ENCODE results near the gene RFWD3. TPM values are rescaled to one million over a fixed set of nuclear protein-coding genes. Genes with fewer than 3 reads are reported as not detected.

The RFWD3 gene
- total and polyA plus RNA-seq, 2 of the 13 experiments (the other 11 are each of a cell fraction or from before 2014, with no cell fraction given), result 23.4 to 62.6 TPM

GRCh38 chr16:74709441-74709877 lies 42.8 kb upstream of the RFWD3 start (continued):
- TF ChIP-seq SMAD1 (CRISPR knock-in tag; IDR thresholded peaks at IDR 0.05; ENCODE audit: borderline replicate concordance, low read depth), result no peak
- TF ChIP-seq ZNF136 (CRISPR knock-in tag; IDR thresholded peaks at IDR 0.05; ENCODE audit: low read depth), result 0 out of 2 replicates have a peak, but pooled peaks have one; percentile 38
- no peak for TF ChIP-seq NCOA5 (CRISPR knock-in tag; IDR thresholded peaks at IDR 0.05)
- TF ChIP-seq CBFB (CRISPR knock-in tag; IDR thresholded peaks at IDR 0.05), result no peak
- TF ChIP-seq ZNF574 (CRISPR knock-in tag; IDR thresholded peaks at IDR 0.05), result 0 out of 2 replicates have a peak, but pooled peaks have one; percentile 34
- TF ChIP-seq CEBPG (CRISPR knock-in tag; IDR thresholded peaks at IDR 0.05), result 0 out of 2 replicates have a peak, but pooled peaks have one; percentile 26
- TF ChIP-seq SOX13 (IDR thresholded peaks at IDR 0.05), result no peak
- peak in 1 of 2 experiments; percentile 41; a peak in 1 of 4 replicates for TF ChIP-seq SOX13 (CRISPR knock-in tag; conservative IDR thresholded peaks at IDR 0.05 in 1 of 2, IDR thresholded peaks at IDR 0.05 in 1 of 2)
- TF ChIP-seq HNF1B (CRISPR knock-in tag; IDR thresholded peaks at IDR 0.05), result peak; percentile 47; the same call in 1 of the 2 replicates
- peak; percentile 65 for TF ChIP-seq IRF2 (CRISPR knock-in tag; IDR thresholded peaks at IDR 0.05)
- 0 out of 2 replicates have a peak, but pooled peaks have one; percentile 21 for TF ChIP-seq PBX3 (CRISPR knock-in tag; IDR thresholded peaks at IDR 0.05; ENCODE audit: borderline replicate concordance)
- no peak for TF ChIP-seq ZNF747 (CRISPR knock-in tag; IDR thresholded peaks at IDR 0.05; ENCODE audit: borderline replicate concordance)
- no peak for TF ChIP-seq AGO2 (optimal IDR thresholded peaks at IDR 0.05; ENCODE audit: low read depth, low read length)
- no peak for TF ChIP-seq SUZ12 (IDR thresholded peaks at IDR 0.05; ENCODE audit: low read depth, low read length)
- no peak for TF ChIP-seq ZUFSP (CRISPR knock-in tag; IDR thresholded peaks at IDR 0.05; ENCODE audit: borderline replicate concordance)
- no peak for TF ChIP-seq LCORL (IDR thresholded peaks at IDR 0.05)
- TF ChIP-seq LCORL (CRISPR knock-in tag; IDR thresholded peaks at IDR 0.05), result peak; percentile 55; the same call in 1 of the 2 replicates
- peak; percentile 33; the same call in 1 of the 2 replicates for TF ChIP-seq HOXA3 (CRISPR knock-in tag; IDR thresholded peaks at IDR 0.05)
- TF ChIP-seq NKX3-1 (CRISPR knock-in tag; IDR thresholded peaks at IDR 0.05), result 0 out of 2 replicates have a peak, but pooled peaks have one; percentile 60
- peak; percentile 52; the same call in 1 of the 2 replicates for TF ChIP-seq ERF (CRISPR knock-in tag; IDR thresholded peaks at IDR 0.05)
- 0 out of 2 replicates have a peak, but pooled peaks have one; percentile 14 for TF ChIP-seq GMEB1 (CRISPR knock-in tag; IDR thresholded peaks at IDR 0.05; ENCODE audit: borderline replicate concordance)
- no peak for TF ChIP-seq ZNF773 (CRISPR knock-in tag; IDR thresholded peaks at IDR 0.05; ENCODE audit: borderline replicate concordance)

Measured in HepG2 (cell line).